Fibroblast of pulmonary artery (primary cell): ENCODE measurements around the gene THG1L.

Source experiments
- DNase-seq: peaks from one replicate; pipeline ENCODE4 v3.0.0-alpha.2; 2010; ENCODE audit warnings: low read depth
- H3K4me3 ChIP-seq: replicated peaks from 2 replicates; pipeline ENCODE4 v1.5.1; 2011; ENCODE audit warnings: low read depth, mild to moderate bottlenecking, control low read depth, low read length, moderate library complexity
- TF ChIP-seq, protein P1 (sequence below): IDR thresholded peaks from 2 replicates; pipeline ENCODE4 v1.5.1; 2011; ENCODE audit warnings: mild to moderate bottlenecking, control low read depth, low read length, inconsistent platforms; ENCODE audit errors: missing control alignments

The THG1L gene

DNA sequence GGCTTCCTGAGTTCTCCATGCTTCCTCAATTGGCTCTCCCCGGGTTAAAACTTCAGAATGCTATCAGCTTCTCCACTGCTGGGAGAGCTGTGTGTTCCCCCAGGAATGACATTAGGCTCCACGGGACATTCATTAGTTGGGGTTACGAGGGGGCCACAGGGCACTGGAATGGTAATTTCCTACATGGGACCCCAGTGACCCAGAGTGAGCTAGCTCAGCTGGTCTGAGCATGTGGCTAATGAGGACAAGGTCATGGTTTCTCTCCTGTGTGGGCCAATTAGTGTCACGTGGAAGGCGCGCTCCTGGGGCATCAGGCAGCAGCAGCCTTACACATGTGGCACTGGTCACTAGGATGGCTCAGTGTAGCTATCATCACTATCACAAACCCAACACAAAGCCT, 33.3 kb downstream of the THG1L start:
- no peak overlapping the region for H3K4me3 ChIP-seq
- TF ChIP-seq, protein P1, sequence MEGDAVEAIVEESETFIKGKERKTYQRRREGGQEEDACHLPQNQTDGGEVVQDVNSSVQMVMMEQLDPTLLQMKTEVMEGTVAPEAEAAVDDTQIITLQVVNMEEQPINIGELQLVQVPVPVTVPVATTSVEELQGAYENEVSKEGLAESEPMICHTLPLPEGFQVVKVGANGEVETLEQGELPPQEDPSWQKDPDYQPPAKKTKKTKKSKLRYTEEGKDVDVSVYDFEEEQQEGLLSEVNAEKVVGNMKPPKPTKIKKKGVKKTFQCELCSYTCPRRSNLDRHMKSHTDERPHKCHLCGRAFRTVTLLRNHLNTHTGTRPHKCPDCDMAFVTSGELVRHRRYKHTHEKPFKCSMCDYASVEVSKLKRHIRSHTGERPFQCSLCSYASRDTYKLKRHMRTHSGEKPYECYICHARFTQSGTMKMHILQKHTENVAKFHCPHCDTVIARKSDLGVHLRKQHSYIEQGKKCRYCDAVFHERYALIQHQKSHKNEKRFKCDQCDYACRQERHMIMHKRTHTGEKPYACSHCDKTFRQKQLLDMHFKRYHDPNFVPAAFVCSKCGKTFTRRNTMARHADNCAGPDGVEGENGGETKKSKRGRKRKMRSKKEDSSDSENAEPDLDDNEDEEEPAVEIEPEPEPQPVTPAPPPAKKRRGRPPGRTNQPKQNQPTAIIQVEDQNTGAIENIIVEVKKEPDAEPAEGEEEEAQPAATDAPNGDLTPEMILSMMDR: no peak
- DNase-seq: no peak

DNA sequence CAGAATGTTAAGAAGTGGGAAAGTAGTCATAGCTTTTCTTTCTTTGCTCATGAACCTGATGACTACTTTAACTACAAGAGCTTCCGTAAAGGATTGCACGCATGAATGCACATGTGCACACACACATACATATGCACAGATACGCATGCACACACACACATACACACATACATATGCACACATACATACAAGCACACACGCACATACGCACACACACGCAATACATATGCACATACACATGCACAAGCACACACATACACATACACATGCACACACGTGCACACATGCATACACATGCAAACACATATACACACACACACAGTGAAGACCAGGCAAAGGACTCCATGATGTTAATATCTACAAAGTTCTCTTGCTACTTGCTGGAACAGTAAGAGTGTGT, 35.2 kb downstream of the THG1L start:
- TF ChIP-seq, protein P1: no peak
- H3K4me3 ChIP-seq: no peak overlapping the region
- DNase-seq: no peak

DNA sequence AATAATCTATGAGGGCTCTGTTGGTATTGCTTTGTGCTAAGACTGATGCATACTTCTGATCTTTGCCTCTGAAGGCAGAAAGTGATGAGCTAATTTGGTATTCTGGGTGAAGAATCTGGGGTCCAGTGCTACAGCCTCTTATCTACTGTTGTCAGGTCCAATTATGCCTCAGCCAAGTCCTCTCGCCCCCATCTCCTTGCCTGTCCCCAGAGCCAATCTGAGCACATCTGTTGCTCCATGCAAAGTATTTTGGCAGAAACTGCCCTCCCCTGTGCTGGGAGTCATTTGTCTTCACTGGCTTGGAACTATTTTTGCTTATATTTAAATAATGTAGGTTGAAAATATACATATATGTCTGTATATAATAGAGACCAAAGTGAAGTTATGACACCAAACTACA, 35.7 kb downstream of the THG1L start:
- DNase-seq: no peak

DNA sequence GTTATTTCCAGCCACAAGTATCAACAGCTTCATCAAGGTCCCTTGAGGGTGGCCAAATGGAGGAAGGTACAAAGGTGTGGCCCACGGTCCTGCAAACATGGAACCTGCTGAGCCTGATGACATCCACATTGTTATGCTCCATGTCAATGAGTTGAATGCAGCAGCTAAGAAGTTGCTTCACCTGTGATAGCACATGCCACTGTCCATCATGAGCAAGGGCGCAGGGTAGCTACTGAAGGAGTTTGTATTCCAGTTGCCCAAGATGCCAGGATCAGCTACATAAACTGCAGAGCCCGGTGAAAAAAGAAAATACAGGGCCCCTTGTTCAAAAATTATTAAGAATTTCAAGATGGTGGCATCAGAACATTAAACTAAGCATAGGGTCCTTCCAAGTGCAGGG, 36.5 kb downstream of the THG1L start:
- no peak for DNase-seq
- TF ChIP-seq, protein P1: no peak
- H3K4me3 ChIP-seq: no peak overlapping the region

More for the DNA sequence above, 35.7 kb downstream of the THG1L start:
- no peak overlapping the region for H3K4me3 ChIP-seq
- TF ChIP-seq, protein P1: no peak

DNA sequence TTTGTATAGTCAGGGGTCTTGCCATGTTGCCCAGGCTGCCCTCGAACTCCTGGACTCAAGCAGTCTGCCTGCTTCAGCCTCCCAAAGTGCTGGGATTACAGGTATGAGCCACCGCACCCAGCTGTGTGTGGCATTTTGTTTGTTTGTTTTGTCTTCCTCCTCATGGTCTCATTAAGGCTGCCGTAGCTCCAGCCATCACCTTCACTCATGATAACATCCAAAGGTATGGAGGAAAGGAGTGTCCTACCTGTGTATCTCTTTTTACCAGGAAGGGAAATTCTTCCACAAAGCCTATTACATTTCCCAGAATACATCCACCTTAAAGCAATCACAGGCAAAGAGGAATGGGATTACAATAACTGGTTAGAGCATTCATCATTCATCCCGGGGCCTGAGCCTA, 39.4 kb downstream of the THG1L start:
- H3K4me3 ChIP-seq: no peak overlapping the region
- DNase-seq: no peak
- TF ChIP-seq, protein P1: no peak

DNA sequence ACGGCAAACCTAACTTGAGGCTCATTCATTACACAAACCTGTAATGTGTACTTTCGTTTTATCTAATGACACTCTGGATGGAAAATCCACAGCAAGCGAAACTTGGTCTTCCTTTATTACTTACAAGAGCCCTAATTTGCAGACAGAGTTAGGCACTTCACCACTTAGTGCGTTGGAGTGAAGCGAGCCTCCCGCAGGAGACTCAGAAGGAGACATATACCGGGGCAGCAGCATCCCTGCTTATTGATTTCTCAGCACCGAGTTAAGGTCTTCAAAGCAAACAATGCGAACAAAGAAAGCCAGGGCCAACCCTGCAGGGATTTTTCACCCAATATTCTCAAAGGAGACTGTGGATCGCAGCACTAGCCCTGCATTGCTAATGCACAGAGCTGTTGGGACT, 40.9 kb downstream of the THG1L start:
- DNase-seq: no peak
- TF ChIP-seq, protein P1: no peak
- H3K4me3 ChIP-seq: no peak overlapping the region

DNA sequence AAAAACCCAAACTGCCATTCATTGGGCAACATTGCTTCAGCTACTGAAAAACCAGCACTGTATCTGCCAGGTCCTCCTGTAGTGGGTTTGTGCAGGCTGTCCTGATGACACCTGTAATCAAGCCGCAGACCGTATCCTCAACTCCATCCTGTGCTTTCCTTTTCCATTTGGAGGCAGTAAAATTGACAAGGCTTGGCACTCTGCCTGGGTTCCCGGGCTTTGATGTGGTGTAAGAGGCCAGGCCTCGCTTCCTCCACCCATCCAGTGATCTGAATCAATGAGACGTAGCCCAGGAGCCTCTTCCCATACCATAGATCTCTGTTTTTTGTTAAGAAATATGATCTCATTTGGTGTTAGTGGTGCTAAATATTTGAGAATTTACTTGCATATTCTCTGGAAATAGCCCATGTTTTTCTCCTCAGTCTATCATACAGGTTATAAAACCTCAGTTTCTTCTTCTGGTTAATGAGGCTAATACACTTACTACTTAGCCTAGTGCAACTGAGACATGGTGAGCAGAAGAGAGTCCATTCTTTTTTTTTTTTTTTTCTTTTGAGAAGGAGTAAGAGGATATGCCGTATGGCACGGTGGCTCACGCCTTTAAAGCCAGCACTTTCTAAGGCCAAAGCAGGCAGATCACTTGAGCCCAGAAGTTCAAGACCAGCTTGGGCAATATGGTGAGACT, 47.0 kb downstream of the THG1L start:
- TF ChIP-seq, protein P1: no peak
- peak; percentile 42 for DNase-seq
- no peak overlapping the region for H3K4me3 ChIP-seq
